Osteoblast (primary cell): Measurements from ENCODE around the gene PPIL1. TPM values are rescaled to one million over a fixed set of nuclear protein-coding genes. Genes with fewer than 3 reads are reported as not detected.

ENCODE experiments used
- DNase-seq: peaks from one replicate; pipeline ENCODE4 v3.0.0; 2011; ENCODE audit warnings: low spot score, mixed read lengths; ENCODE audit not compliant: insufficient read length; ENCODE audit errors: missing footprints
- H2AFZ ChIP-seq: 2 replicates; pipeline ENCODE4 v1.6.0; 2011; ENCODE audit warnings: mild to moderate bottlenecking, low read length
- H3K27ac ChIP-seq: 2 replicates; pipeline ENCODE4 v1.5.1; 2011; ENCODE audit warnings: mild to moderate bottlenecking, low read depth, low read length, moderate library complexity
- H3K27me3 ChIP-seq: 2 replicates; pipeline ENCODE4 v1.6.0; 2012; ENCODE audit warnings: mild to moderate bottlenecking, control low read depth, inconsistent platforms, low read length, moderate library complexity; ENCODE audit not compliant: insufficient read depth
- H3K36me3 ChIP-seq: 2 replicates; pipeline ENCODE4 v1.5.1; 2011; ENCODE audit warnings: mild to moderate bottlenecking, low read length, control low read depth, moderate library complexity; ENCODE audit not compliant: insufficient read depth
- H3K4me1 ChIP-seq: 2 replicates; pipeline ENCODE4 v1.5.1; 2011; ENCODE audit warnings: mild to moderate bottlenecking, low read length, control low read depth, moderate library complexity; ENCODE audit not compliant: insufficient read depth
- H3K4me2 ChIP-seq: 2 replicates; pipeline ENCODE4 v1.6.0; 2011; ENCODE audit warnings: mild to moderate bottlenecking, low read length; ENCODE audit not compliant: insufficient read depth
- H3K4me3 ChIP-seq: fragments of 200-600 bp; sonication (generic); 3 replicates; pipeline ENCODE4 v1.5.1; 2012; ENCODE audit warnings: mild to moderate bottlenecking, low read length, inconsistent platforms; ENCODE audit not compliant: insufficient read depth
- H3K79me2 ChIP-seq: 2 replicates; pipeline ENCODE4 v1.6.0; 2012; ENCODE audit warnings: mild to moderate bottlenecking, low read length, control low read depth, inconsistent platforms; ENCODE audit not compliant: insufficient read depth
- H3K9me3 ChIP-seq: 2 replicates; pipeline ENCODE4 v1.5.1; 2011; ENCODE audit warnings: low read depth, low read length, control low read depth
- H4K20me1 ChIP-seq: 2 replicates; pipeline ENCODE4 v1.6.0; 2012; ENCODE audit warnings: mild to moderate bottlenecking, low read length, control low read depth; ENCODE audit not compliant: insufficient read depth
- total RNA-seq: library from RNA; depleted of rRNA; stranded (reverse); fragments of >200 nt; gene quantifications from 2 replicates; pipeline ENCODE4 v1.2.3, GENCODE V29; 2012
- TF ChIP-seq, protein P1 (sequence below): IDR thresholded peaks from 2 replicates; pipeline ENCODE4 v1.5.1; 2011; ENCODE audit warnings: mild to moderate bottlenecking, low read depth, low read length, moderate library complexity; ENCODE audit errors: extremely low read depth

PPIL1 gene
- total RNA-seq, 1 donor, result 9.8 TPM

GRCh38 chr6:36913082-36913481 is 38.5 kb upstream of the PPIL1 start:
- DNase-seq, result no peak
- Histone ChIP-seq H3K9me3 (no peaks in the 10 kb centered on the region), H3K4me2 (peak overlapping the region; percentile 45), H3K27me3 (no peaks in the 10 kb centered on the region), H3K27ac (peak overlapping the region; percentile 25), H2AFZ (no peak overlapping the region), H4K20me1 (peaks cover 31% of the 10 kb centered on the region), H3K79me2 (no peaks in the 10 kb centered on the region), H3K4me3 (no peak overlapping the region), H3K36me3 (peaks cover 25% of the 10 kb centered on the region), H3K4me1 (peaks cover 47% of the 10 kb centered on the region)
- TF ChIP-seq, protein P1, sequence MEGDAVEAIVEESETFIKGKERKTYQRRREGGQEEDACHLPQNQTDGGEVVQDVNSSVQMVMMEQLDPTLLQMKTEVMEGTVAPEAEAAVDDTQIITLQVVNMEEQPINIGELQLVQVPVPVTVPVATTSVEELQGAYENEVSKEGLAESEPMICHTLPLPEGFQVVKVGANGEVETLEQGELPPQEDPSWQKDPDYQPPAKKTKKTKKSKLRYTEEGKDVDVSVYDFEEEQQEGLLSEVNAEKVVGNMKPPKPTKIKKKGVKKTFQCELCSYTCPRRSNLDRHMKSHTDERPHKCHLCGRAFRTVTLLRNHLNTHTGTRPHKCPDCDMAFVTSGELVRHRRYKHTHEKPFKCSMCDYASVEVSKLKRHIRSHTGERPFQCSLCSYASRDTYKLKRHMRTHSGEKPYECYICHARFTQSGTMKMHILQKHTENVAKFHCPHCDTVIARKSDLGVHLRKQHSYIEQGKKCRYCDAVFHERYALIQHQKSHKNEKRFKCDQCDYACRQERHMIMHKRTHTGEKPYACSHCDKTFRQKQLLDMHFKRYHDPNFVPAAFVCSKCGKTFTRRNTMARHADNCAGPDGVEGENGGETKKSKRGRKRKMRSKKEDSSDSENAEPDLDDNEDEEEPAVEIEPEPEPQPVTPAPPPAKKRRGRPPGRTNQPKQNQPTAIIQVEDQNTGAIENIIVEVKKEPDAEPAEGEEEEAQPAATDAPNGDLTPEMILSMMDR, result no peak

GRCh38 chr6:36912586-36912985 is 38.0 kb upstream of the PPIL1 start:
- H4K20me1 ChIP-seq, result peaks cover 31% of the 10 kb centered on the region
- no peaks in the 10 kb centered on the region for H3K27me3 ChIP-seq
- H3K9me3 ChIP-seq, result no peaks in the 10 kb centered on the region
- TF ChIP-seq, protein P1, result no peak
- peaks cover 25% of the 10 kb centered on the region for H3K36me3 ChIP-seq
- peak overlapping the region; percentile 45 for H3K4me2 ChIP-seq
- peak; percentile 88 for DNase-seq
- no peak overlapping the region for H3K27ac ChIP-seq
- H3K4me3 ChIP-seq, result no peak overlapping the region
- H3K4me1 ChIP-seq, result peaks cover 42% of the 10 kb centered on the region
- no peak overlapping the region for H2AFZ ChIP-seq
- H3K79me2 ChIP-seq, result no peaks in the 10 kb centered on the region

- Histone ChIP-seq H3K79me2 (no peaks in the 10 kb centered on the region), H3K9me3 (no peaks in the 10 kb centered on the region), H3K4me3 (no peak overlapping the region), H2AFZ (no peak overlapping the region), H3K4me2 (peak overlapping the region; percentile 45), H3K36me3 (peaks cover 25% of the 10 kb centered on the region), H4K20me1 (peaks cover 28% of the 10 kb centered on the region), H3K27ac (no peak overlapping the region), H3K27me3 (no peaks in the 10 kb centered on the region), H3K4me1 (peaks cover 38% of the 10 kb centered on the region)
- DNase-seq, result no peak
- TF ChIP-seq, protein P1, result no peak
Measured at GRCh38 chr6:36912030-36912454, 37.4 kb upstream of the PPIL1 start.

- no peak overlapping the region for H2AFZ ChIP-seq
- H3K4me2 ChIP-seq, result no peak overlapping the region
- peaks cover 19% of the 10 kb centered on the region for H3K4me1 ChIP-seq
- H3K27ac ChIP-seq, result no peak overlapping the region
- H3K27me3 ChIP-seq, result no peaks in the 10 kb centered on the region
- no peaks in the 10 kb centered on the region for H3K9me3 ChIP-seq
- no peak for DNase-seq
- H3K79me2 ChIP-seq, result no peaks in the 10 kb centered on the region
- H3K4me3 ChIP-seq, result no peak overlapping the region
- H4K20me1 ChIP-seq, result peaks cover 23% of the 10 kb centered on the region
- TF ChIP-seq, protein P1, result no peak
- peaks cover 18% of the 10 kb centered on the region for H3K36me3 ChIP-seq
Measured at GRCh38 chr6:36908747-36909146, 34.1 kb upstream of the PPIL1 start.
